SK-N-SH (cell line): Measurements from ENCODE around the gene CD40LG. TPM values are rescaled to one million over a fixed set of nuclear protein-coding genes. Genes with fewer than 3 reads are reported as not detected.

Source experiments
- CTCF ChIA-PET: fragments of 300-600, 350-600 bp; formaldehyde crosslinking; extraction: SDS; loops from one replicate; lab custom pipeline; 2021; lab: Yijun Ruan, JAX
- POLR2A ChIA-PET: fragments of 350-600 bp; sonication (Branson Sonifier 250); formaldehyde crosslinking; extraction: SDS; loops from one replicate; lab custom pipeline; 2020; ENCODE audit warnings: antibody characterized with exemption, inconsistent platforms; lab: Yijun Ruan, JAX
- DNase-seq: peaks from one replicate; pipeline ENCODE4 v3.0.0; 2012
- H2AFZ ChIP-seq: fragments of 200-600 bp; sonication (generic); 2 replicates; pipeline ENCODE4 v1.8.1; 2016; ENCODE audit warnings: antibody characterized with exemption, mild to moderate bottlenecking, low read depth
- H3F3A ChIP-seq: fragments of 200-600 bp; sonication (generic); replicated peaks from 2 replicates; pipeline ENCODE3; 2016; ENCODE audit warnings: antibody characterized with exemption, mild to moderate bottlenecking; ENCODE audit not compliant: insufficient read depth
- H3K27ac ChIP-seq, 2 experiments: fragments of 200-500 bp in 1 of 2; fragments of 200-600 bp in 1 of 2; sonication (Bioruptor generic) in 1 of 2; sonication (generic), shearing (Covaris generic) in 1 of 2; 2 replicates each; pipeline versions ENCODE4 v1.5.1 to v1.6.1; 2014 to 2016; ENCODE audit warnings: low read depth in 2 of 2, inconsistent platforms in 1 of 2, low read length in 1 of 2, mild to moderate bottlenecking in 1 of 2, mixed read lengths in 1 of 2
- H3K27me3 ChIP-seq: fragments of 200-600 bp; sonication (generic), shearing (Covaris generic); 2 replicates; pipeline ENCODE4 v1.6.1; 2016; ENCODE audit warnings: mixed run types; ENCODE audit not compliant: insufficient read depth
- H3K36me3 ChIP-seq, 2 experiments: fragments of 200-500 bp in 1 of 2; fragments of 200-600 bp in 1 of 2; sonication (Bioruptor generic) in 1 of 2; sonication (generic) in 1 of 2; replicated peaks in 1 of 2; 2 replicates each; pipeline versions ENCODE3 to v1.5.1; 2014 to 2016; ENCODE audit warnings: low read length in 1 of 2, mild to moderate bottlenecking in 1 of 2; ENCODE audit not compliant: insufficient read depth in 2 of 2, control insufficient read depth in 1 of 2
- H3K4me1 ChIP-seq, 2 experiments: fragments of 200-500 bp in 1 of 2; fragments of 200-600 bp in 1 of 2; sonication (Bioruptor generic) in 1 of 2; sonication (generic), shearing (Covaris generic) in 1 of 2; 2 replicates each; pipeline versions ENCODE4 v1.5.1 to v1.6.1; 2014 to 2016; ENCODE audit warnings: low read depth in 1 of 2, low read length in 1 of 2, mixed run types in 1 of 2; ENCODE audit not compliant: insufficient read depth in 2 of 2, control insufficient read depth in 1 of 2
- H3K4me2 ChIP-seq: fragments of 200-600 bp; sonication (generic), shearing (Covaris generic); 2 replicates; pipeline ENCODE4 v1.6.1; 2017; ENCODE audit warnings: mixed run types
- H3K4me3 ChIP-seq, 2 experiments: fragments of 200-500 bp in 1 of 2; fragments of 200-600 bp in 1 of 2; sonication (Bioruptor generic) in 1 of 2; sonication (generic), shearing (Covaris generic) in 1 of 2; 2 replicates each; pipeline versions ENCODE4 v1.5.1 to v1.8.1; 2014 to 2016; ENCODE audit warnings: low read depth in 2 of 2, inconsistent platforms in 1 of 2, low read length in 1 of 2, mild to moderate bottlenecking in 1 of 2, mixed read lengths in 1 of 2, moderate library complexity in 1 of 2
- H3K79me2 ChIP-seq: fragments of 200-600 bp; sonication (generic); 2 replicates; pipeline ENCODE4 v1.8.1; 2017; ENCODE audit warnings: mild to moderate bottlenecking; ENCODE audit not compliant: insufficient read depth
- H3K9ac ChIP-seq: fragments of 200-600 bp; sonication (generic); 2 replicates; pipeline ENCODE4 v1.6.1; 2017; ENCODE audit warnings: mixed run types
- H3K9me2 ChIP-seq: fragments of 200-600 bp; sonication (generic); 2 replicates; pipeline ENCODE4 v1.6.1; 2017; ENCODE audit warnings: mixed run types
- H3K9me3 ChIP-seq: fragments of 200-600 bp; sonication (generic); 2 replicates; pipeline ENCODE4 v1.6.1; 2017; ENCODE audit warnings: mixed run types, mild to moderate bottlenecking, moderate library complexity
- H4K20me1 ChIP-seq: fragments of 200-600 bp; sonication (generic); 2 replicates; pipeline ENCODE4 v1.6.1; 2017; ENCODE audit warnings: mild to moderate bottlenecking, mixed run types; ENCODE audit not compliant: insufficient read depth
- CHD2 ChIP-seq: fragments of 150-350 bp; IDR thresholded peaks from 2 replicates; pipeline ENCODE4 v1.6.1; 2018; ENCODE audit warnings: low read length; ENCODE audit not compliant: partially characterized antibody
- CTCF ChIP-seq: fragments of 200-600 bp; sonication (generic); IDR thresholded peaks from 2 replicates; pipeline ENCODE4 v1.6.1; 2017; ENCODE audit warnings: antibody characterized with exemption, mild to moderate bottlenecking, moderate library complexity
- EP300 ChIP-seq, 2 experiments: IDR thresholded peaks; 2 replicates each; pipeline versions ENCODE4 v1.4.0 to v1.6.1; 2012; ENCODE audit warnings: borderline replicate concordance in 1 of 2, low read depth in 1 of 2, low read length in 1 of 2
- FOSL2 ChIP-seq: IDR thresholded peaks from 2 replicates; pipeline ENCODE4 v1.4.0; 2012; ENCODE audit warnings: low read depth, mild to moderate bottlenecking, moderate library complexity, borderline replicate concordance
- FOXJ3 ChIP-seq: sonication (generic); formaldehyde crosslinking; IDR thresholded peaks from 2 replicates; pipeline ENCODE4 v1.5.1; 2020; ENCODE audit warnings: mild to moderate bottlenecking, missing genetic modification reagents
- GABPA ChIP-seq: IDR thresholded peaks from 2 replicates; pipeline ENCODE4 v1.4.0; 2012; ENCODE audit warnings: low read depth, mild to moderate bottlenecking
- MEF2A ChIP-seq: IDR thresholded peaks from 2 replicates; pipeline ENCODE4 v1.4.0; 2012; ENCODE audit warnings: low read depth, borderline replicate concordance
- NRF1 ChIP-seq: IDR thresholded peaks from 2 replicates; pipeline ENCODE4 v1.6.1; 2012; ENCODE audit warnings: low read depth, mild to moderate bottlenecking, low read length
- POLR2AphosphoS5 ChIP-seq: IDR thresholded peaks from 2 replicates; pipeline ENCODE4 v1.6.1; 2012; ENCODE audit warnings: low read depth, low read length
- RAD21 ChIP-seq: IDR thresholded peaks from 2 replicates; pipeline ENCODE4 v1.6.1; 2012; ENCODE audit warnings: mild to moderate bottlenecking, low read length
- RCOR1 ChIP-seq: fragments of 150-350 bp; IDR thresholded peaks from 2 replicates; pipeline ENCODE4 v1.6.1; 2017; ENCODE audit warnings: antibody characterized with exemption, low read length
- REST ChIP-seq: IDR thresholded peaks from 2 replicates; pipeline ENCODE4 v1.6.1; 2012; ENCODE audit warnings: mild to moderate bottlenecking, low read depth, low read length, moderate library complexity
- RFX5 ChIP-seq: IDR thresholded peaks from 2 replicates; pipeline ENCODE4 v1.6.1; 2012; ENCODE audit warnings: mild to moderate bottlenecking, improper control_type of control experiment, low read length
- RXRA ChIP-seq: IDR thresholded peaks from 2 replicates; pipeline ENCODE4 v1.4.0; 2012; ENCODE audit warnings: low read depth, mild to moderate bottlenecking, borderline replicate concordance
- SIN3A ChIP-seq: IDR thresholded peaks from 2 replicates; pipeline ENCODE4 v1.6.1; 2012; ENCODE audit warnings: low read depth, mild to moderate bottlenecking, low read length, moderate library complexity, borderline replicate concordance
- USF1 ChIP-seq: IDR thresholded peaks from 2 replicates; pipeline ENCODE4 v1.4.0; 2012; ENCODE audit warnings: low read depth, borderline replicate concordance
- USF2 ChIP-seq: fragments of 150-350 bp; IDR thresholded peaks from 2 replicates; pipeline ENCODE4 v1.6.1; 2017; ENCODE audit warnings: antibody characterized with exemption, low read length, low read depth, borderline replicate concordance
- ZBTB33 ChIP-seq: IDR thresholded peaks from 2 replicates; pipeline ENCODE4 v1.4.0; 2012; ENCODE audit warnings: low read depth, borderline replicate concordance
- WGBS: methylation state at CpG from one replicate; pipeline ENCODE4 v1.1.6; 2017; ENCODE audit warnings: low lambda C conversion rate; 5-methylcytosine and 5-hydroxymethylcytosine counted together
- polyA plus RNA-seq, 3 experiments: library from polyadenylated mRNA; depleted of rRNA; stranded (reverse); fragments of >200 nt; gene quantifications; 2 replicates each; pipeline ENCODE4 v1.2.3, GENCODE V29; 2012

The CD40LG gene
- polyA plus RNA-seq, 1 of the 3 experiments (the other 2 are of a cell fraction) = not detected

GRCh38 chrX:136658151-136658550 is 10.2 kb downstream of the CD40LG start (continued):
- TF ChIP-seq REST = no peak
- no peak for TF ChIP-seq FOSL2
- TF ChIP-seq NRF1 = no peak
- TF ChIP-seq ZBTB33 = no peak
- TF ChIP-seq RAD21 = no peak
- no peak for TF ChIP-seq EP300 (IDR thresholded peaks at IDR 0.05; ENCODE audit: borderline replicate concordance in 1 of 2, low read depth in 1 of 2, low read length in 1 of 2)

GRCh38 chrX:136659174-136659573 is 11.2 kb downstream of the CD40LG start:
- ChIA-PET POLR2A (no interaction called here), CTCF (interaction anchor here (0.7 to 0.9 kb wide), 2 partner anchors 36 to 73 kb away, joined by 3 read pairs; no protein-coding TSS in a partner anchor)
- Histone ChIP-seq H3K9me2 (no peaks in the 10 kb centered on the region), H4K20me1 (no peaks in the 10 kb centered on the region), H3K36me3 (no peaks in the 10 kb centered on the region), H3K79me2 (no peaks in the 10 kb centered on the region), H3K4me2 (no peak overlapping the region), H2AFZ (no peak overlapping the region), H3K9ac (no peak overlapping the region), H3F3A (no peaks in the 10 kb centered on the region), H3K9me3 (no peaks in the 10 kb centered on the region), H3K27me3 (peaks cover 21% of the 10 kb centered on the region), H3K4me3 (no peak overlapping the region), H3K4me1 (no peaks in the 10 kb centered on the region), H3K27ac (no peak overlapping the region)
- DNase-seq = no peak
- WGBS = 25% methylated on average over 5 of the region's 9 CpGs
- no peak for TF ChIP-seq USF2
- no peak for TF ChIP-seq RCOR1
- TF ChIP-seq POLR2AphosphoS5 = no peak
- no peak for TF ChIP-seq RFX5
- TF ChIP-seq CHD2 = no peak
- no peak for TF ChIP-seq EP300 (IDR thresholded peaks at IDR 0.05; ENCODE audit: borderline replicate concordance in 1 of 2, low read depth in 1 of 2, low read length in 1 of 2)
- no peak for TF ChIP-seq MEF2A
- TF ChIP-seq SIN3A = no peak
- TF ChIP-seq CTCF = no peak
- no peak for TF ChIP-seq RAD21
- no peak for TF ChIP-seq FOXJ3 (CRISPR knock-in tag)
- TF ChIP-seq RXRA = no peak
- TF ChIP-seq ZBTB33 = no peak
- no peak for TF ChIP-seq USF1
- TF ChIP-seq GABPA = no peak
